Activated CD4-positive, alpha-beta T cell treated with anti-CD3 and anti-CD28 coated beads, Interleukin-2, amount 50 U/mL, for 48 hours (primary cell): ENCODE data around the gene SP3.

Source experiments
- DNase-seq, 2 experiments: peaks; one replicate each; pipeline ENCODE4 v3.0.0-alpha.2; 2020

SP3 gene

DNA sequence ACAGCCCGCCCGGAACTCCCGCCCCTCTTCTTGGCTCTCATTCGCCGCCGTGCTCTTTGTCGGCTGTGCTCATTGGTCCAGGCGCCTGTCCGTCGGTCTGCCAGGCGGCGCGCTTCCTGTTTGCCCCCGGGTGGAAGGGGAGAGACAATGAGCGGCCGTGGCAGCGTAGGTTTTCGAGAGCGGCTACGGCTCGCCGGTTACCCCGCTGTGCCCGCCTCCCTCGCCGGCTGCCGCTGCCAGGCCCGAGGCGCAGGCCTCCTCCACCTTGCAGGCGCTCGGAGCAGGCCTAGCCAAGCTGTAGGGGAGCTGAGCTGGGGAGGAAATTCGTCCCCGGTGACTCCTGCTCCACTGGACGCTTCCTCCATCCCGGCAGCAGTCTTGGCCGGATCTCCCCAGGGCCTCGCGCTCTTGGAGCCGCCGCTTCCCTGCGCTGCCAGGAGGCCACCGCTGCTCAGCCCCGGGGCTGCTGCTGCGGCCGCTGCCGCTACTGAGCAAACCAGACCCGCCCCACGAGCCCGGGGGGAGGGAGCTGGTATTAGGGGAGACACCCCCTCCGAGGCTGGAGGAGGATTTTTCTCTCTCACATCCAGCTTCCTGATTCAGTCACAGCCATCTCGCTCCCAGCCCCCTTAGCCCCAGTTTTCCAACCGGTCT is at the start of gene SP3:
Gene SP3 (minus strand): TSS at position 2 of the 654 bp plus-strand sequence. CDS start 202 bp downstream, outside the sequence.
- peak; percentile 94 to 96 for DNase-seq

DNA sequence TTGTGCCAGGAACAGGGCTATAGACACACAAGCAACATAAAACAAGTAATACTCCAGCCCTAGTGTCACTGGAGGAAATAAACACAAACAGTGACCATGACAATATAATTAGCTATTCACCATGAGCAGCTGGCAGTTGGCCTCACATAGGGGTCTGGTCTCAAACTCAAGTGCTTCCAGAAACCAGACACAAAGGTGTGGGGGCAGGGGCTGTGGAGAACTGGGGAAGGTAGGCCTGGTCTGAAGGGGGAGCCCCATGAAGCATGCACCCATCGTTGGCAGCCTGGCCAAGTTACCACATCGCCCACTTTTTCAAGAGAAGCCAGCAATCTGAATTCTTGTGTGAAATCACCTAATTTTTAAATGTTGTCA is 49.5 kb upstream of the SP3 start:
- no peak for DNase-seq

DNA sequence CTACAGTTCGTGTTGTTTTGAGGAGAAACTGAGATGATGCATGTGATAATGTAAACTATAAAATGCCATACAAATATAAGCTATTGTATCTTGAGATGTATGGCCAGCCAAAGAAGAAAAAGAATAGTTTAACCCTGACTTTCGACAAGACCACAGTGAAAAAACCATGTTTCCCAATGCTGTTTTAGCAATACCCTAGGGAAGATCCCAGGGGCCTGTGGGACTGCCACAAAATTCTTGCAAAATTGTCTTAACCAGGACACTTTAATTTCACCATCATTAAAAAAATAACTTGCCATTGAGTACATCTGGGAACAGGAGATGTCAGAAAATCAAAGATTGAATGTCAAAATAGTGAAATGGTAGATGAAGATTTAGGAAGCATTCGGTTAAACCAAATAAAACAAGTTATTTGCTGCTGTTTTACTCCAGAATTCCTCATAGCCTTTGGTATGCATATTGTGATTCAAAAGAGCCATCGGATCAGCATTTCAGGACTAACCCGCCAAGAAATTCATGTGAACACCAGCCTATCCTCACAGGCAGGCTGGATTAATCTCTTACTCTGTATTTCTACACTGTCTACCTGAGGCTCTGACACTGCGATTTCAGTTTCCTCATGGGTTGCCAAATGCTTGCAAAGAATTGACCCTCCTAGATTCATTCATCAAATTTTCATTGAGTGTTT is 49.0 kb upstream of the SP3 start:
- DNase-seq, result no peak

DNA sequence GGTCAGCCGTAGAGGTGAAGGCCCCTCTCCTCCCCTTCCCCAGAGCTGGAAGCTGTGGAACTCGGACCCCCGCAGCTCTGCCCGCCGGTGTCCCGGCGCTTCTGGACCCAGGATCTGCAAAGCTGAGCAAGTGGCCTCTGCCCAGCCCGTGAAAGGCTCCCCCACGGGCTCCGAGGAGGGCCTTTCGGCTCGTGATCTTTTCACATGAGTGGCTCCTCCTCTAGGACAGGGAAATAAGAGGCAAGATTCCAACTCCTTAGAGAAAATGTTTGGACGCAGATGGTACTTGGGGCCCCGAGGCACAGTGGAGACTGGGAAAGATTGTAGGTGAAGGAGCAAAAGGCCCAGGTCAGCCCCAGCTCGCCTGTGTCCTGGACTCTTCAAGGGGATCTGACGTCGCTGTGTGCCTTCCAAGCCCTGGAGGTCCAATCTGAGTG is 48.2 kb upstream of the SP3 start:
- DNase-seq, result no peak

DNA sequence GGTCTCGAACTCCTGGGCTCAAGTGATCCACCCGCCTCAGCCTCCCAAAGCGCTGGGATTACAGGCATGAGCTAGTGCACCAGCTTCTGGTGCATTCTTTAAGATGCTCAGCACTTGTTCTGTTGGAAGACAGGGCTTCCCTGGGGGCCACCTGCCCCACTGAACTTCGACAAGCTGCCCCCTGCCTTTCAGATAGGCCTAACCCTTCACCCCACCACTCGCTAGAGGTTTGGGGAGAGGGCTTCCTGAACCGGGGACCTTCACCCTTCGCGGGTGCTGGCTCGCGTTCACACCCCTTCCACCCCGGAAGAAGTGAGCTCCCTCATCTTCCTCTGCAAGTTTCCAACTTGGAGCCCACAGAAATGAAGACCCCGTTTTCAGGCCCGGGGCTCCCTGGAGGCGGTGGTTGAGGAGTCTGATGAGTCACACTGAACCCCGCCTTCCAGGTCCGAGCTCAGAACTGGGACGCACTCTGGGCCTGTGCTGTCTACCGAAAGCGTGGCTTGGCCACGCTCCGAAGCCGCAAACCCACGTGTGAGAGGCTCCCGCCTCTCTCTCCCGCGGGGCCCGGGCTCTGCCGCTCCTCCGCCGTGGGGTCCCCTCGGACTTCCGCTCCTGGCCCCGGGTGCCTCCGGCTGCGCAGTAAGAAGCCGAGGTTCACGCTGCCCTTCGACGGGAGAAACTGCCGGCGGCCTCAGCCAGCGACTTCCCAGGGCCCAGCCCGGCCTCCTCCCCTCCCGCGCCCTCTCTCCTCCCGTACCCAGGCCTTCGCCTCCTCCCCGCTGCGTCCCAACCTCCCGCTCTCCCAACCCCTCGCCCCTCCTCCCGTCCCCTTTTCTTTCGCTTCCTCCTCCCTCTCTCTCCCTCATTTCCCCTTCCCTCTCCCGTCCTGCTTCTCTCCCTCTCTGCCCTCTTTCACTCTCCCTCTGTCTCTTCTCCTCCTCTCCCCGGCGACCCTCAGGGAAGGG is 47.5 kb upstream of the SP3 start:
- DNase-seq, result peak; percentile 7 to 27

DNA sequence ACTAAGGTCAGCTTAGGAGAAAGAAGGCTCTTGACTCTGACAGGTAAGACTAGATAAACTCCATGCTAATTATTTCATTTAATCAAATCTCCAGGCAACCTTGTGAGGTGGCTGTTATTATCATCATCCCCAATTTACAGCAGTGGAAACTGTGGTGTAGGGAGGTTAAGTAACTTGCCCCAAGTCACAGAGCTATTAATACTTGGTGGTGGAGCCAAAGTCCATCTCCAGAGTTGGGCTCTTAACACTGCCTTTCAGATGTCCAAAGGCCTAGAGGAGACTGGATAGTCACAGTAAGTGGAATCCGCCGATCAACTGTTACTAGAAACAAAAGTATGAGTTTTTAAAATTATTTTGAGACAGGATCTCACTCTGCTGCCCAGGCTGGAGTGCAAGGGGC is 46.6 kb upstream of the SP3 start:
- no peak for DNase-seq

DNA sequence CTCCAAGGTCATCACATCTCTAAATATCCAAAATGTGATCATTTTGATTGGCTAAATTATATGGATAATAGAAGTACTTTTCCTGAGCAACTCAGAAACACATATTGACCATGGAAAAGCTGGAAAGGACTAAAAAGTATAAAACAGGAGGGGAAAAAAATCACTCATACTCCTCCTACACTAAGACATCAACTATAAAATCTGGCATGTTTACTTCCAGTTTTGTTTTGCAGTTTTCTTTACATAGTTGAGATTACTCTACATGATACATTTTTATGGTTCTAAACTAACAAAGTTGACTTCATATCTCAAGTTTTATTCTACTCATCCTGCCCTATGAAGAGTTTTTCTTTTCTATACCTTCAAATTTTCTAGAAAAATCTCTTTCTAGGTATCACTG is 46.0 kb upstream of the SP3 start:
- no peak for DNase-seq

DNA sequence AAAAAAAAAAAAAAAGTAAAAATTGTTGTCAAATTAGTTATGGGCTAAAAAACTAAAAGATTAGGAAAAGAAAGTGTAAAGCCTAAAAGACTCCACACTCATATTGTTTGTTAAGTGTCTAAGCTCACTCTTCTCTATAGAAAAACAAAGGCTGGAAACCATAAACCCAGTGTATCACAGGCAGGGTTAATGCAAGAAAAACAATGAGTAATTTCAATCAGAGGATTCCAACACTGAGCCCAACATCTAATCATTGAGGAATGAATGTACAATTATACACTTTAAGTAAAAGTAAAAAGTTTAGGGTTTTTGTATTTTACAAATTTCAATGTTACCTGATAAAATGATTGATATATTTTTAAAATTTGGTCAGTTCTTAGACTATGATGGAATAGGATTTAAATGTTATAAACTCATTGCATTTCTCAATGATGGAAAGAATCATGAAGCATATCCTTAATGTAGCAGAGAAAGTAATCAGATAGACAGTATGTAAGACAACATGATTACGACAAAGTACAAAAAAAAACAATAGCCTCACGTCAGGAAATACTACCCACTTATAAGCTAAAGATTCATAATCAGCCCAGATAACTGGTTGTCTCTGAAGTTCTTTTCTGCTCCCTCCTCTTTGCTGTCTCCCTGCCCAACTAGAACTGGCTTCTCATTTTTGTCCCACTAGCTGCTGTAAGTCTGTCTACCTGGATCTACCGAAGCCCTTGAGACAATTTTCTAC is 44.5 kb upstream of the SP3 start:
- DNase-seq, result no peak

DNA sequence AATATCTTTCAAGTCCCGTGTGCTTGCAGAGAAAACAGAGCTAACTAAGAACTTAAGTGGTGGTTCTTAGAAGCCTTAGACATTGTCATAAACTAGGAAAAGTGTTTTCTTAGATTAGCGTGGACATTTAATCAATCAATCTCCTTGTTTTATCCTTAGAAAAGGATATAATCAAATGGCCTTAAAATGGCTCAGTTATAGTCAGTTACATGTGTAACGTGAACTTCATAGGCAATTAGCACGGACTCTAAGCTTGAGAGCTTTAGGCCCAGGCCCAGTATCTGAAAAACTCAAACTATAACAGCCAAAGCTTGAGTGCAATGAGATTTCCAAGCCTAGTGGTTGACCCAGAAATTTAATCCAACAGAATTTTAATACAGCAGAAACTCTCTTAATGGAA is 43.5 kb upstream of the SP3 start:
- DNase-seq, result no peak

DNA sequence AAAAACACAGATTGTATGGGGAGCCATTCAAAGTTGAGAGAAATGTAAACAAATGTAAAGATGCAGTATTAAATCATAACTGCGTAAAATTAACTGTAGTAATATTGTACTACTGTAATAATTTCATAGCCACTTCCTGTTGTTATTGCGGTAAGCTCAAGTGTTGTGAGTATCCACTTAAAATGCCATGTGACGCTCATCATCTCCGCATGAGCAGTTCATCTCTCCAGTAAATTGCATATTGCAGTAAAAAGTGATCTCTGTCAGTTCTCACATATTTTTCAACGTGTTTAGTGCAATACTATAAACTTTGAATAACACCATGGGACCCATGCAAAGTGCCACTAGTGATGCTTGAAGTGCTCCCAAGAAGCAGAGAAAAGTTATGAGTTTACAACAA is 41.8 kb upstream of the SP3 start:
- no peak for DNase-seq

DNA sequence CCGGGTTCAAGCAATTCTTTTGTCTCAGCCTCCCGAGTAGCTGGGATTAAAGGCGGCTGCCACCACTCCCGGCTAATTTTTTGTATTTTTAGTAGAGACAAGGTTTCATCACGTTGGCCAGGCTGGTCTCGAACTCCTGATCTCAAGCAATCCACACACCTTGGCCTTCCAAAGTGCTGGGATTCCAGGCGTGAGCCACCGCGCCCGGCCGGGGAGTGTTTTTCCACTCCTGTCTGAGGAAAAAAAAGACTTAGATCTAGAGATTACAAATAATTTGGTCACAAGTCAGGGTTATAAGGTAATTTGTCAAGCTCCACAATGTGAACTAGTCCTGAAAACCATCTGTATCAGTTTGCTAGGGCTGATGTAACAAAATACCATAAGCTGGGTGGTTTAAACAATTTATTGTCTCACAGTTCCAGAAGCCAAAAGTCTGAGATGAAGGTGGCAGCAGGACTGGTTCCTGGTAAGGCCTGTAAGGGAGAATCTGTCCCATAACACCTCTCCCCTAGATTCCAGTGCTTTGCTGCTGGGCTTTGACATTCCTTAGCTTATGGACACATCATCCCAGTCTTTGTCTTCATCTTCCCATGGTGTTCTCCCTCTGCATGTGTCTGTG is 40.7 kb upstream of the SP3 start:
- DNase-seq, result no peak

DNA sequence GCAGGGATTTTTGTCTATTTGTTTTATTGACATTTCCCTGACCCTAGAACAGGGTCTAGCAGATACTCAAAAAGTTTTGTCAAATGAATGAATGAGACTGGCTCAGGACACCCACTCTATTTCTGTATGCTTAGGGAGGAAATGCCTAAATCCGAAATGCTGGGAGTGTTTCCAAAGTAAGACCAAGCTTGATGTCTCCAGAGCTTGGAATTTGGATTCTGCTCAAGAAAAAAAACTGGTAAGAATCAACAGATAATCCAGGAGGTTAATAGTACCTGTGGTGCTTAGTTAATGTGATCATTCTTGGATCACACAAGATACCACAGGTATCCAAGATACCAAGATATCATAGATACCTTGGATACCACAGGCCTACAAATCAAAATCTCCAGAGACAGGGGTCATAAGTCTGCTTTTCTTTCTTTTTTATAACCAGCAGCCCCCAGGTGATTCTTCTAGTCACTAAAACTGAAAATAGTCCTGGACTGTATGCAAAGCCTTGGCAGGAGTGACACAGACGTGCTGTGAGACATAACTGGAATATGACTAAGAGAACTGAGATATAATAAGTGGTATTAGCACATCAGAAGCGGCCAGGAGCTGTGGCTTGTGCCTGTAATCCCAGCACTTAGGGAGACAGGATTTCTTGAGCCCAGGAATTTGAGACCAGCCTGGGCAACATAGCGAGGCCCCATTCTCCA is 39.9 kb upstream of the SP3 start:
- DNase-seq, result peak; percentile 16 to 43

DNA sequence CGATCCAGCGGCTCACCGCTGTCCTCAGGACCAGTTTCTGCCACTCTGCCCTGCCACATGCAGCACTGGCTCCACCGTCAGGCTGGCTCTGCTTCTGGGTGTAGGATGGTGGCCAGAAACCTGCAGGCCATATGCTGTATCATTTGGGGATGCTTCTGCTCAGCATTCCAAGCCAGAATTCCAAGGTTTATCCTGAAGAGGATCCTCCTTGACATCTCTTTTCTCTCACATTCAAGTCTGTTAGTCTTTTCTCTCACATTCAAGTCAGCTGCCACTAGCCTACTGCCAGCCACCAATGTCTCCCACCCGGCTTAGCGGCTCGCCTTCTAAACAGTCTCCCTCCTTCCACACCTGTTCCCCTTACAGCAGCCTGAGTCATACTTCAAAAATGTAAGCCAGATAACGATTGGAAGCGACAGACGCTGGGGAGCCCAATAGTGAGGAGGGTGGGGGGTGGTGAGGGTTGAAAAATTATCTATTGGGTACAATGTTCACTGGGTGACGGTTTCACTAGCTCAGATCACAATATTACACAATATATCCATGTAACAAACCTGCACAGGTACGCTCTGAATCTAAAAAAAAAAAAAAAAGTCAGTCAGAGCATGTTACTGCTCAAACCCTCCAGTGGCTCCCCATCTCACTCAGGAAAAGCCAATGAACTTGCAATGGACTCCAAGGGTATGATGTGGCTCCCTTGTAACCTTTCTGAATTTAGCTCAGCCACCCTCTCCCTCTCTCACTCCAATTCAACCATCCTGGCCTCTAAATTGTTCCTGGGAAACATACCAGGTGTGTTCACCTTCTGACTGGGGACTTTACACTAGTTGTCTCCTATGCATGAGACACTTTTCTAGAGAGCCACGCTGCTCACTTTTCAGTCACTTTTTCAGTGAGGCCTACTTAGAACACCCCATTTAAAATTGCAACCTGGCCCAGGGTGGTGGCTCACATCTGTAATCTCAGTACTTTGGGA is 38.8 kb upstream of the SP3 start:
- DNase-seq, result no peak

DNA sequence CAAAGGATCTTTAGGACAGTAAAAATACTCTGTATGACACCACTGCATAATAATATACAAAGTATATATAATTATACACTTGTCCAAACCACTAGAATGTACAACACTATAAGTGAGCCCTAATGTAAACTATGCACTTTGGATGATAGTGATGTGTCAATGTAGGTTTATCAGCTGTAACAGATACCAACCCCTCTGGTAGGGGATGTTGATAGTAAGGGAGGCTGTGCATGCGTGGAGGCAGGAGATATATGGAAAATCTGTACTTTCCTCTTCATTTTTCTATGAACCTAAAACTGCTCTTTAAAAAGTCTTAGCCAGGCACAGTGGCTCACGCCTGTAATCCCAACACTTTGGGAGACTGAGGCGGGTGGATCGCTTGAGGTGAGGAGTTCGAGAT is 37.5 kb upstream of the SP3 start:
- DNase-seq, result no peak

DNA sequence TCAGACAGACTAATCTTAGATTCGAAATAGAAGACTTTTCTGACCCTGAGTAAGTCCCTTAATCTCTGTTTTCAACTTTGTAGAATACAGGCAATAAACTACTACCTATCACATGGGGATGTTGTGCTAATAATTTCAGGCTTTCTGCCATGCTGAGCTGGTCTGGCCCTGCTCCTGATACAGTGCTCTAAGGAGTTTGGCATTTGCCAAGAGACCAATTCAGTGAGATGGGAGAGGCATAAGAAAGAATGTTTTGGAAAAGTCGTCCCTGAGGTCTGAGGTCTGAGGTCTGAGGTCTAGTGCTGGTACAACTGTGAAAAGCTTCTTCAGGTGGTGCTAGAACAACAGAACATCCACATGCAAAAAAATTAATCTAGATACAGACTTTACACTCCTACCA is 35.9 kb upstream of the SP3 start:
- no peak for DNase-seq

DNA sequence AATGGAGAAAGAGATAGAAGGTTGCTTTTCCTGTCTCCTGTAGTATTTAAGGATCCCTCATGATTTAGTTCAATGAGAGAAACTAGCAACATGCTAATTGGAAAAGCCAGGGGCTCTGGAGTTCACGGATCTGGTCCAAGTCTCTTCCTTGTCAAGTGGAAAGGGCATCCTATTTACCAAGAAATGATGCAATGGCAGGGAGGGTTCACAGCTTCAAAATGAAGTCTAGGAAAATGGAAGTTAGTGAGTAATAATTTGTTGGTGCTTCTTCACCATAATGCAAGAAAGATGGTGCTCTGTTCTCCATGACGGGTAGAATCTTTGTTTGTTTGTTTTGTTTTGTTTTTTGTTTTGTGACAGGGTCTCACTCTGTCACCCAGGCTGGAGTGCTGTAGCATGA is 34.6 kb upstream of the SP3 start:
- no peak for DNase-seq

DNA sequence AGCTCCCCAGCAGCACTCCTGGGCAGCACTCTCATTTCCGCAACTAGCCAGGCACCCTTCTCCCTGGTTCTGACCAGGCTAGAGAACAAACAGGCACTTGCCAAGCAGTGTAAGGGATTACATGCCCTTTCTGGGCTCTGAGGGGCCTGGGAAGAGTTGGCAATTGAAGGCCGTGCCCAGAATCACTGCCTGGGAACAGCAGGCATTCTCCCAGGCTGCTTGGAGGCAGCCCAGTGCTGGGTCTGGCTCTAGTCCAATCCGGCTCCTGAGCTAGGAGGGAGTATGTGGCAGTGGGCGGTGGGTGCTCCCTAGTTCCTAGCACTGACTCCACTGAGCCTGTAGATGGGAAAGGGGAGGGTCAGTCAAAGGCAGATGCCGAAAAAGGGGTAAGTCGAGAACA is 34.1 kb upstream of the SP3 start:
- DNase-seq, result no peak

DNA sequence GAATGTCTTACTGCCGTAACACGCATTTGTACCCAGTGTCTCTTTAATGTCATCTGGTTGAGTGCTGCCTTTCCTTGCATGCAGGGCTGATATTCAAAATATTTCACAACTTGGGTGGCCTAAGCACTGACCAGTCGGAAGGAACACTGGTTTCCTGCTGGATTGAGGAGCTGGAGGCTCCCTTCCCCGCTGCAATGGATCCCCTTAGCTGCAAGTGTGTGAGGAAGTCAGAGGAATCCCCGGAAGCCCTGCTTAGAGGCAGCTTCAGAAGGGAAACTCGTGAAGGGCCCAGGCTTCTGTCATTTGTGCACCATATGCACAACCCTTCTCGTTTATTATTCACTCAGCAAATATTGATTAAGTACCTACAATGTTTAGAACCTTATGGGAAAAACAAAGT is 33.2 kb upstream of the SP3 start:
- no peak for DNase-seq

DNA sequence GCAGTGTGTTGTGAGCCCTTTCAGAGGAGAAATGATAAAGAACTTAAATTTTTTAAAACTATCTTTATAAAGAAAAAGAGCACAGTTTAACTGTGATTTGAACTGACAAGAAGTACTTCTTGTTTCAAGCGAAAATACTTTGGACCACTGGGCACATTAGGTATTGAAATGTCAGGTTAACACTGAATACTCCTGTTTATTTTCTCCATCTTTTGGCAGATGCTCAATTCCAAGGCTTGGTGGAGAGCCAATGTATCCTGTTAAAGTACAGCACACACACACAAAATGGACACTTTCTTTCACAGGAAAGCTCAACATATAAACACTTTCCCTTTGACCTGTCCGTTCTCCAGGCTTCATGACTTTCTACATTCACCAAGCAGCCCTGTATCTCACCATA is 32.6 kb upstream of the SP3 start:
- DNase-seq, result no peak

DNA sequence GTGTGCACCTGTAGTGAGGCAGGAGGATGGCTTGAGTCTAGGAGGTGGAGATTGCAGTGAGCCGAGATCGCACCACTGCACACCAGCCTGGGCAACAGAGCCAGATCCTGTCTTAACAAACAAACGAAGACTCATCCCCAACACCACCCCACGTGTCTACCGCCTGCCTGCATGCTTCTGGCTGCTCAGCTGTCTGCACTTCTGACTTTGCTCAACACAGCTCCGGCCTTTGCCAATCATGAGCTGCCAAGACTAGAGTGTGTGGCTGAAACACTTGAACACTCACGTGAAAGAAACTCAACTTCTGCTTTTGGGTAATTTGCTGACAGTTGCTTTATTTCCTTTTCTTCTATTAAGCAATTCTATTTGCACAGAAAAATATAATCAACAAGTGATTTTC is 32.1 kb upstream of the SP3 start:
- DNase-seq, result no peak

DNA sequence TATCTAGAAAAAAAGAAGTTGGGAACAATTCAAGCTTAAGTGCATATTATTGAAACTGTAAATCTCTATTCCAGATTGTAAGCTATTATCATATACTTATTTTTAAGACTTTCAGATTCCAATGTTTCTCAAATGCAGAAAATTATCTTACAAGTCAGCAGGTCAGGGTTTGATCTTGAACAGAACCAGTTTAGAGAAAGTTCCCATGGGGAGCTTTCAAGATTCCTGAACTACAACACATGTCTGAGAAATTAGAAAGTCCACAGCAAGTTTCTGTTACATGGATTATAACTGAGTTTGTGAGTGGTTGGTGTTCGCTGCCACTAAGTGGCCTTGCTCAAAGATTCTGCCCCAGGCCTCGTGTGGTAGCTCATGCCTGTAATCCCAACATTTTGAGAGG is 31.6 kb upstream of the SP3 start:
- no peak for DNase-seq
